Suprapubic skin (tissue), 4 donors: ENCODE data around the gene PMPCA.

Source experiments
- EP300 ChIP-seq: sonication (generic); formaldehyde crosslinking; IDR thresholded peaks from one replicate; pipeline ENCODE4 v1.6.1; 2017; ENCODE audit warnings: antibody characterized with exemption
- POLR2A ChIP-seq, 2 donors: fragments of 450-650 bp; IDR thresholded peaks; one replicate each; pipeline ENCODE4 v1.6.1; 2017; ENCODE audit warnings: antibody characterized with exemption in 2 of 2, mild to moderate bottlenecking in 2 of 2, moderate library complexity in 2 of 2
- POLR2AphosphoS5 ChIP-seq, 3 donors: sonication (generic); formaldehyde crosslinking; IDR thresholded peaks; one replicate each; pipeline ENCODE4 v1.6.1; 2017; ENCODE audit warnings: antibody characterized with exemption in 3 of 3
- TF ChIP-seq, protein P1 (sequence below), 2 donors: fragments of 200-600 bp in 1 of 2; fragments of 450-650 bp in 1 of 2; sonication (generic) in 1 of 2; IDR thresholded peaks; one replicate each; pipeline ENCODE4 v1.5.1; 2016 to 2019; ENCODE audit warnings: antibody characterized with exemption in 2 of 2, mild to moderate bottlenecking in 1 of 2, moderate library complexity in 1 of 2

DNA sequence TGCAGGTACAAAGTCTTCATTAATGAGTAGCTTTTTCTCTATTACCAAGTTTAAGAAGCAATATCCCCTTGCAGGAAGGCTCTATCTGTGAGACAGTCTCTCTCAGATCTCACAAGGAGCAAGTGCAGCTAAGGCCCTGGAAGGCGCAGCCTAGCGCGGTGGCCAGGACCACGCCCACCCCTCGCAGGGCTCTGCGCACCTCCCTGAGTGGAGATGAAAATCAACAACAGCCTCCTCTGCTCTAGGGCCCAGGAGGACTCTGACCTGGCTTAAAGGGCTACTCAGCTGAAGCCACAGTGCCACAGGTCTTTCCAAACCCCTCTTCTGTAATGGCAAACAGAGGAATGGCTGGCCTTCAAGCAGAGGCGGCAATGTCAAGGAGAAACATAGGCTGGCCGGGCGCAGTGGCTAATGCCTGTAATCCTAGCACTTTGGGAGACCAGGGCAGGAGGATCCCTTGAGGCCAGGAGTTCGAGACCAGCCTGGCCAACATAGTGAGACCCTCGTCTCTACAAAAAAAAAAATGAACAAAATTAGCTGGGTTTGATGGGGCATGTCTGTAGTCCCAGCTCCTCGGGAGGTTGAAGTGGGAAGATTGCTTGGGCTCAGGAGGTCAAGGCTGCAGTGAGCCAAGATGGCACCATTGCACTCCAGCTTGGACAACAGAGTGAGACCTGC lies 60.5 kb downstream of the PMPCA start:
- TF ChIP-seq POLR2AphosphoS5 (IDR thresholded peaks at IDR 0.05): no peak
- TF ChIP-seq, protein P1, sequence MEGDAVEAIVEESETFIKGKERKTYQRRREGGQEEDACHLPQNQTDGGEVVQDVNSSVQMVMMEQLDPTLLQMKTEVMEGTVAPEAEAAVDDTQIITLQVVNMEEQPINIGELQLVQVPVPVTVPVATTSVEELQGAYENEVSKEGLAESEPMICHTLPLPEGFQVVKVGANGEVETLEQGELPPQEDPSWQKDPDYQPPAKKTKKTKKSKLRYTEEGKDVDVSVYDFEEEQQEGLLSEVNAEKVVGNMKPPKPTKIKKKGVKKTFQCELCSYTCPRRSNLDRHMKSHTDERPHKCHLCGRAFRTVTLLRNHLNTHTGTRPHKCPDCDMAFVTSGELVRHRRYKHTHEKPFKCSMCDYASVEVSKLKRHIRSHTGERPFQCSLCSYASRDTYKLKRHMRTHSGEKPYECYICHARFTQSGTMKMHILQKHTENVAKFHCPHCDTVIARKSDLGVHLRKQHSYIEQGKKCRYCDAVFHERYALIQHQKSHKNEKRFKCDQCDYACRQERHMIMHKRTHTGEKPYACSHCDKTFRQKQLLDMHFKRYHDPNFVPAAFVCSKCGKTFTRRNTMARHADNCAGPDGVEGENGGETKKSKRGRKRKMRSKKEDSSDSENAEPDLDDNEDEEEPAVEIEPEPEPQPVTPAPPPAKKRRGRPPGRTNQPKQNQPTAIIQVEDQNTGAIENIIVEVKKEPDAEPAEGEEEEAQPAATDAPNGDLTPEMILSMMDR (IDR thresholded peaks at IDR 0.05): no peak
- TF ChIP-seq EP300: no peak
- no peak for TF ChIP-seq POLR2A (IDR thresholded peaks at IDR 0.05)
